ENCODE results near the gene ARHGAP21. TPM values are rescaled to one million over a fixed set of nuclear protein-coding genes. Genes with fewer than 3 reads are reported as not detected.
"Not testable (repeated sequence)": the region's sequence is repeated elsewhere in the genome, so short reads cannot be mapped to it uniquely, and the experiment has no call there.

The ARHGAP21 gene
- total RNA-seq, 1 donor from 2014 or later, result 69.7 TPM

DNA sequence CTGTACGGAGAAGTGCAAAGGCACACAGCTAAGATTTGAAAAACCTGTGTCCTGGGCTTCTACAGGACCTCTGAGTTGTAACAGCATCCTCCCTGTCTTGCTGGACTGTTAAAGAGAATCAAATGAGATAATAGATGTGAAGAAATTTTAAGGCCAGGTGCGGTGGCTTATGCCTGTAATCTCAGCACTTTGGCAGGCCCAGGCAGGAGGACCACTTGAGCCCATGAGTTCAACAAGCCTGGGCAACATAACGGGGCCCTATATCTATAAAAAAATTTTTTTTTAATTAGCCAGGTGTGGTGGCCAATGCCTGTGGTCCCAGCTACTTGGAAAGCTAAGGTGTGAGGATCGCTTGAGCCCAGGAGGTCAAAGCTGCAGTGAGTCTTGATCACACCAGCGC lies 2.9 kb upstream of the ARHGAP21 start:
- no peaks in the 10 kb centered on the region for H3K4me1 Mint-ChIP-seq (ENCODE audit: unreplicated experiment)

DNA sequence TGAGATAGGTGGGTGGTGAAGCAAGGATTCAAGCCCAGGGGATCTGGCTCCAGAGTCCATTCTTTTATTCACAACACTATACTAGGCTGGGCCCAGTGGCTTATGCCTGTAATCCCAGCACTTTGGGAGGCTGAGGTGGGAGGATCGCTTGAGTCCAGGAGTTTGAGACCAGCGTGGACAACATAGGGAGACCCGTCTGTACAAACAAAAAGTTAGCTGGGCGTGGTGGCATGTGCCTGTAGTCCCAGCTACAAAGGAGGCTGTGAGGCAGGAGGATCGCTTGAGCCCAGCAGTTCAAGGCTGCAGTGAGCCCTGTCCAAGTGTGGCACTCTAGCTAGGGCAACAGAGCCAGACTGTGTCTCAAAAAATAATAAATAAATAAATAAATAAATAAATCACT lies 2.3 kb upstream of the ARHGAP21 start:
- H3K4me1 Mint-ChIP-seq (ENCODE audit: unreplicated experiment); H3K36me3 Mint-ChIP-seq; DNase-seq (ENCODE audit: extremely low spot score, unreplicated experiment); H3K4me3 Mint-ChIP-seq; H3K27me3 Mint-ChIP-seq; H3K9me3 Mint-ChIP-seq; H3K27ac Mint-ChIP-seq: not testable (repeated sequence)

More for the DNA sequence above, 2.9 kb upstream of the ARHGAP21 start:
- H3K27me3 Mint-ChIP-seq, result no peaks in the 10 kb centered on the region
- H3K9me3 Mint-ChIP-seq, result no peaks in the 10 kb centered on the region
- no peak for DNase-seq (ENCODE audit: extremely low spot score, unreplicated experiment)
- H3K4me3 Mint-ChIP-seq, result no peak overlapping the region
- H3K27ac Mint-ChIP-seq, result peak overlapping the region; percentile 37
- no peak for TF ChIP-seq CTCF (conservative IDR thresholded peaks at IDR 0.05)
- H3K36me3 Mint-ChIP-seq, result no peaks in the 10 kb centered on the region

DNA sequence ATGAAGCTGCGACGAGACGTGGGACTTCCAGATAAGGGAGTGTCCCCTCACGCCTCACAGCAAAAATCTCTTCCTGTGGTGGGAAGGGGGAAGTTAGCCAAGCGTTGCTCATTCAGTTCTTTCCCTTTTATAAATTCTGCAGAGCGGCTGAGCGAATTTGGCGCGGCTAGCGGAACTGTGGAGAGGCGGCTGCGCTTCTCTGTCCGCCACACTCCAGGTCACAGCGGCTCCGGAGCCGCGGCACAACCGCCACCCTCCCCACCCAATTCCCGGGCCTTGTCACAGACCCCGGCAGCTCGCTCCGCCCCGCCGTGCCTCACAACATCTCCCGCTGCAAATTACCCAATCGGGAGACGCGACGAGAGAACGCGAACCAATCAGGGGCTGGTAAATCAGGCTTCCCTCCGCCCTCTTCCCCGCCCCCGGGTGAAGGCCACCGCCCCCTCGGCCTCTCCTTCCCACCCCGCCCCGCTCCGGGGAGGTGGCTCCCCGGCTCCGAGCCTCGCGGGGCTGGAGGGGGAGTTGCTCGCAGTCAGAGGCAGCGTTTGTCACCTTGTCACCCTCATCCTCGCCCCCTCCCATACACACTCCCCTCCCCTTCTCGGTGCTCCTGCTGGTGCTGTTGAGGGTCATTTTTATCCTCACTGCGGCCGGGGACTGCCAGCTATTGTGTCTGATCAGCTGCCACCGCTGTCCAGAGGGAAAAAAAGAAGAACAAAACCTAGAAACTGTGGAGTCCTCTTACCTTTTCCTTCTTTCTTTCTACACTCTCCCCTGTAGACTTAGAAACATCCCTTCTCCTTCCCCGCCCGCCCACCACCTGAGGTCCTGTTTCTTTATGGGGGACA lies 918 bp upstream of the ARHGAP21 start:
- no peak for TF ChIP-seq CTCF (conservative IDR thresholded peaks at IDR 0.05)

GRCh38 chr10:24723386-24723787 lies 300 bp downstream of the ARHGAP21 start:
- H3K36me3 Mint-ChIP-seq, result no peaks in the 10 kb centered on the region
- no peak for DNase-seq (ENCODE audit: extremely low spot score, unreplicated experiment)
- no peak overlapping the region for H3K27ac Mint-ChIP-seq
- no peak for TF ChIP-seq CTCF (conservative IDR thresholded peaks at IDR 0.05)
- no peaks in the 10 kb centered on the region for H3K27me3 Mint-ChIP-seq
- H3K4me3 Mint-ChIP-seq, result no peak overlapping the region
- H3K4me1 Mint-ChIP-seq (ENCODE audit: unreplicated experiment), result peaks cover 18% of the 10 kb centered on the region
- H3K9me3 Mint-ChIP-seq, result no peaks in the 10 kb centered on the region

More for the DNA sequence above, 918 bp upstream of the ARHGAP21 start:
- Mint-ChIP-seq H3K9me3 (no peaks in the 10 kb centered on the region), H3K36me3 (no peaks in the 10 kb centered on the region), H3K27ac (peak overlapping the region; percentile 97), H3K4me3 (peak overlapping the region; percentile 96), H3K4me1 (ENCODE audit: unreplicated experiment) (peaks cover 12% of the 10 kb centered on the region), H3K27me3 (no peaks in the 10 kb centered on the region)
- DNase-seq (ENCODE audit: extremely low spot score, unreplicated experiment), result peak; percentile 96

DNA sequence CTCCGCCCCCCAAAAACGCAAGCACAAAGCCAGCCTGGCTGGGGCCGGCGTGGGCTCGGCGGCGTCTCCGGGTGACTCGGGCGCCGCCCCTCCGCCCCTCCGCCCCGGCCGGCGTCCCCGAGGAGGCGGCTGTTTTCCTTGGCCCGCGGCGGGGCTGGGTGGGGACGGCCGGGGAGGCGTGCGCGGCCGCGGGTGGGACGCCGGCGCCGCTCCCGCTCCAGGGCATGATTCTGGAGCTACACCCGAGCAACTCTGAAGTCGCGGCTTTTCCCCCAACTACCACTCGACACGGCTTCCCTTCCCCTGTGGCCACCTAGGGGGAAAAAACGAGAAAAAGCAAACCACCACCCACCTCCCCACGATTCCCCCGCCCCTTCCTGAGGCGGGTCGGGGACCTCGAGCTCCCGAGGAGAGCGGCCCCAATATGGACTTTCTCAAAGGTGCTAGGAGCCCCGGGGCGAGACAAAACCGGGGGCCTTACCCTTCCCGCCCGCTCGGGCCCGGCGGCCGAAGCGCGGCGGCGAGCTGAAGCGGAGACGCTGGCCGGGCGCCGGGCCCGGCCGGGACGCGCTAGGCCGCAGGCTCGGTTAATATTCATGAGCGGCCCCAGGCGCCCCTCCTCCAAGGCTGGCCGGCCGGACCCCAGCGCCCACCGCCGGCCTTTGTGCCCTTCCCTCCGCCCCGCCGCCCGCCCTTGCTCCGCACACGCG lies 856 bp downstream of the ARHGAP21 start:
- H3K9me3 Mint-ChIP-seq, result no peaks in the 10 kb centered on the region
- DNase-seq (ENCODE audit: extremely low spot score, unreplicated experiment), result peak; percentile 75
- no peaks in the 10 kb centered on the region for H3K36me3 Mint-ChIP-seq
- peak overlapping the region; percentile 92 for H3K4me3 Mint-ChIP-seq
- peak; percentile 35 for TF ChIP-seq CTCF (conservative IDR thresholded peaks at IDR 0.05)
- H3K27ac Mint-ChIP-seq, result peak overlapping the region; percentile 94
- H3K27me3 Mint-ChIP-seq, result no peaks in the 10 kb centered on the region
- peaks cover 18% of the 10 kb centered on the region for H3K4me1 Mint-ChIP-seq (ENCODE audit: unreplicated experiment)

- Mint-ChIP-seq H3K27me3 (no peaks in the 10 kb centered on the region), H3K36me3 (no peaks in the 10 kb centered on the region), H3K27ac (peak overlapping the region; percentile 94), H3K4me1 (ENCODE audit: unreplicated experiment) (peaks cover 18% of the 10 kb centered on the region), H3K4me3 (peak overlapping the region; percentile 92), H3K9me3 (no peaks in the 10 kb centered on the region)
- no peak for TF ChIP-seq CTCF (conservative IDR thresholded peaks at IDR 0.05)
- DNase-seq (ENCODE audit: extremely low spot score, unreplicated experiment), result no peak
Measured at GRCh38 chr10:24722131-24722675, 1.5 kb downstream of the ARHGAP21 start.
